GM15510 (cell line): ENCODE data around the gene RCOR2.

Experiments used
- POLR2A ChIP-seq: IDR thresholded peaks from 3 replicates; pipeline ENCODE4 v1.6.1; 2011; ENCODE audit warnings: borderline replicate concordance; ENCODE audit not compliant: insufficient read length; ENCODE audit errors: extremely low read depth

RCOR2 gene

GRCh38 chr11:63882555-63883242 is 34.3 kb downstream of the RCOR2 start:
- TF ChIP-seq POLR2A, result no peak

- no peak for TF ChIP-seq POLR2A
Observed at GRCh38 chr11:63880403-63880790, 36.6 kb downstream of the RCOR2 start.

GRCh38 chr11:63879598-63880402 is 37.2 kb downstream of the RCOR2 start:
- TF ChIP-seq POLR2A, result no peak

GRCh38 chr11:63877658-63878241 is 39.2 kb downstream of the RCOR2 start:
- TF ChIP-seq POLR2A, result no peak

- TF ChIP-seq POLR2A, result no peak
Observed at GRCh38 chr11:63876616-63877015, 40.3 kb downstream of the RCOR2 start.

- TF ChIP-seq POLR2A, result no peak
Observed at GRCh38 chr11:63875506-63876065, 41.4 kb downstream of the RCOR2 start.

GRCh38 chr11:63874511-63874910 is 42.5 kb downstream of the RCOR2 start:
- no peak for TF ChIP-seq POLR2A

- TF ChIP-seq POLR2A, result no peak
Observed at GRCh38 chr11:63873311-63873710, 43.7 kb downstream of the RCOR2 start.

- no peak for TF ChIP-seq POLR2A
Observed at GRCh38 chr11:63872800-63873197, 44.2 kb downstream of the RCOR2 start.

GRCh38 chr11:63871962-63872799 is 44.8 kb downstream of the RCOR2 start:
- TF ChIP-seq POLR2A, result no peak

GRCh38 chr11:63870351-63871140 is 46.4 kb downstream of the RCOR2 start:
- no peak for TF ChIP-seq POLR2A

GRCh38 chr11:63869683-63870082 is 47.3 kb downstream of the RCOR2 start:
- no peak for TF ChIP-seq POLR2A

- no peak for TF ChIP-seq POLR2A
Observed at GRCh38 chr11:63869171-63869591, 47.8 kb downstream of the RCOR2 start.
